HG02973 (cell line): ENCODE data around the gene FAT1.

Source experiments
- ATAC-seq: cut with Tn5 transposase; IDR thresholded peaks from one replicate; pipeline ENCODE4 v1.9.1; 2021; ENCODE audit warnings: moderate library complexity; ENCODE audit not compliant: unreplicated experiment

The FAT1 gene

GRCh38 chr4:186725469-186726425, 2.1 kb upstream of the FAT1 start:
- no peak for ATAC-seq

GRCh38 chr4:186724864-186725468, 1.3 kb upstream of the FAT1 start:
- ATAC-seq: no peak

DNA sequence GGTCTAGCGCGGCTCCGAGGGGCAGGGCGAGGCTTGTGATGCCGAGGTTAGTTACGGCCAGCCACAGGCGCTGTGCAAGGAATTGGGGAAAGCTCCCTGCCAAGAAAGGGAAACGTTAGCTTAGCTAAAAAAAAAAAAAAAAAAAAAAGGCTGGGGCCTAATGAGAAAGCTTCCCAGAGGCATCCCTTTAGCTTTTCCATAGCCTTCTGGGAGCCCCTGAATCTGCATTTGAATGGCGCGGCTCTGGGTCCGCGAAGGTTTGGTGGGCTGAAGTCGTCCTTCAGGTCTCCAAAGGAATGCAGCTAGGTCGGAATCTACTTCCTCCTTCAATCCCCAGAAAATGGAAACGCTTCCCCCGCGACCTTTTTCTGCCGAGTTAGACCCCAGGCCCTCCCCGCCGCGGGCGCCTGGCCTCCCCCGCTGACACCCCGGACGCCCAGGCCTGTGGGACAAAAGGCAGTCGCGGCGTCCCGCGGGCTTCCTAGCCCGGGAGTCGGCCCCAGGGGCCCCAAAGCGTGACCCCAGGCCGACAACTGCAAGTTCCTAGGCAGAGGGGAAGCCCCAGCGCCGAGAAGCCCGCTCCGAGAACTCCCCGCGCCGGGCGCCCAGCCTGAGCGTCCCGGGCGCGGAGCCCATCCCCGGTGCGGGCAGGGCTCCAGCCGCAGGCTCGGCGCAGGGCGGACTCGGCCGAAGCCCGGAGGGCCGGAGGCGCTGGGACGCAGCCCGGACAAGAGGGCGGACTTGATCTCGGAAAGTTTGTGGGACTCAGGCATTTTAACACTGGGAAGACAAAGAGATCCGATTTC, 605 bp upstream of the FAT1 start:
- ATAC-seq: no peak

- no peak for ATAC-seq
Observed at GRCh38 chr4:186722796-186723291, 812 bp downstream of the FAT1 start.

- ATAC-seq: no peak
Observed at GRCh38 chr4:186719925-186720694, 3.5 kb downstream of the FAT1 start.

DNA sequence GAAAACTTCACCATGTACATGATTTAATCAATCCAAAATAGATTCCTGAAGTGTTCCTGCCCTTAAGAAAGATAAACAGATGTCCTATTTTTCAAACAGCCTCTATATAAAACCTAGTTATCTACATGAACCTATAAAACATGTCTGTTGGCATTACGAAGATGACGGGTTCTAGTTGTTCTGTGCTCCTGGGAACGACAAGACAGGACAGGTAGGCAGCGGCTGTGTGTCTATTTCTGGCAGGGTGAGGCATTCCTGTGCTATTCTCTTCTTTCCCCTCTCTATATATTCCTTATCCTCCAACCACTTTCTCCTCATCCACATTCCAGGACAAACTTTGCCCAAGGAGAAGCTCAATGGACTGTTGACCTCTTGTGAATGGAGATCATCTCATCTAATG, 6.1 kb downstream of the FAT1 start:
- ATAC-seq: no peak

DNA sequence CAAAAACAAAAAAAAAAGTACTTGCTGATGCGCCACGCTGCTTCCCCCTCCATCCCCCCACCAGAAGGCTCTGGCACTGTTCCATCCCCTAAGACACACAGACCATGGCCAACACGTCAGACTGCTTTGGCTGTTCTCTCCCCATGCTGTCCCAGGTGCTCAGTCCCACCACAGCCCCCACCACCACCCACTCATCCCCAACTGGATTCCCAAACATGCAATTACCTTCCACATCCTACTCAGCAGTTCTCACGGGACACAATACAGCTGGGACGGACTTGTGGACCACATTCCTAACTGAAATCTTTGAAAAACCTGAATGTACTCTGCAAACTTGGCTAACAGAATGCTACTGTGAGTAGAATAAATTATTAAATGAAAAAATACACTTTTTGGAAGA, 8.6 kb downstream of the FAT1 start:
- ATAC-seq: no peak

DNA sequence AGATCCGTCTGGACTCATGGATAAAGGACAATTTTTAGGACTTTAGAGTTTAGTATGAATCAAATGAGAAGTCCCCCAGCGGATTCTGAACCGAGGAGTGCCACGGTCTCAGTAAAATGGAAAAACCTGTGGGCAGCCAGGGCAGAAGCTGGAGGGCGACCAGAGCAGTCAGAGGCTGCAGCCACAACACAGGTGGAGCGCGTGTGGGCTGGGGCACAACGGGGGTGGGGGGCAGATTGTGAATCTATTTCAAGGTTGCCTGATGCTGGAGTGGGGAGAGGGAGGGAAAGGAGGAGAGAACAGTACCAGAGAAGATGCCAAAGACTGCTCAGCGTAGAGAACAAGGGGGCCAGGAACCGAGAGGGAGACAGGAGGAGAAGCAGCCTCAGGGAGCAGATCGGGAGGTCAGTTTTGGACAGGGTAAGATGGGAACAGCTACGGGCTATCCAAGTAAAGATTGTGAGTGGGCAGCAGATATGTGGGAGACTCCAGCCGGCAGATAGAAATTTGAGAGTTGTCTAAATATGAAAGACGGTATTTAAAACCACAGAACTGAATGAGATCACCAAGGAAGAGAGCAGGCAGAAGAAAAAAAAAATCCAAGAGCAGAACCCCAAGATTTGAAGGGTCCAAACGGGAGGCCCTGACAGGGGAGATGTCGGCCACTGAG, 9.5 kb downstream of the FAT1 start:
- no peak for ATAC-seq

DNA sequence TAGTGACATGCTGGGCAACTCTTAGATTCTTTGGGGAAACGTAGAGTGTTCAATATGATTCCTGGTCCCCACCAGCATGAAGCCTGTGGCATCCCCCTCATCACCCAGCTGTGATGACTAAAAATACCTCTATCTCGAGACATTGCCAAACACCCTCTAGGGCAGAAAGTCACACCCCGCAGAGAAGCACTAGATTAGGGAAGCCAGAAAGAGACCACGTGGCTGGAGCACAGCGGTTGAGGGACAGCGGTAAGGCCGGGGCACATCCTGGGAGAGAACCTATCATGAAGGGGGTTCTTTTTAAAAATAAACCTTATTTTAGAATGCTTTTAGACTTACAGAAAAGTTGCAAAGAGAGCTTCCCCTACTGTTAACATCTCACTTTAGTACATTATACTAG, 11.0 kb downstream of the FAT1 start:
- no peak for ATAC-seq

- no peak for ATAC-seq
Observed at GRCh38 chr4:186710521-186711119, 13.0 kb downstream of the FAT1 start.

GRCh38 chr4:186709517-186709916, 14.1 kb downstream of the FAT1 start:
- ATAC-seq: no peak

DNA sequence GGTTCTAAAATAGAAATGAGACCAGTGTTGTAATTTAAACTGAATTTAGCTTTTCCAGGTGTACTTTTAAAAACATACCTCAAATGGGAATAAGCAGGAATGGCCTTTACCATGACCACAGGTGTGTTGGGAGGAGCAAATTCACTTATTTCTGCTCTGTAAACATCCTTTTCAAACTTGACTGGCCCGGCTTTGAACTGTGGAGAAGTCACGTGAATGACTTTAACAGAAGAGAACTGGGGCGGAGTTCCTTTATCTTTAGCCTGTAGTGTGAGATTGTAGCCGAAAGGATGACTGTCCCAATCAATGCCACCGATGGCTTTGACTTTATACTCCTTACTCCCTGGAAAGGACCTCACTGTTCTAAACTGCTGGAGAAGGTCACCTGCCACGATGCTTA, 15.1 kb downstream of the FAT1 start:
- no peak for ATAC-seq

DNA sequence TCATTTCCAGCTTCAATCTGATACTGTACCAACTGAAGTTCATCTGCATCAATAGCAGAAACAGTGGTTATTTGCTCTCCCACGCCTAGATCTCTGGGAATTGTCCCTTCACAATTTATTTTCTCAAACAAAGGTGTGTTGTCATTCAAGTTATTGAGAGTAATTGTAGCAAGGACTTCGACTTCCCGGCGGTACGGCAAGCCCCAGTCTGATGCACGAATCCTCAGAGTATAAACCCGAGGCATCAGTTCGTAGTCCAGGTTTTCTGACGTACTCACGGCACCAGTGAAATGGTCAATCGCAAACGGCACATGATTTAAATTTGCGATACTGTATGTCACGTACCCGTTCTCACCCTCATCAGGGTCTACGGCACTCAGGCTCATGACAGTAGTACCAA, 15.7 kb downstream of the FAT1 start:
- ATAC-seq: no peak

DNA sequence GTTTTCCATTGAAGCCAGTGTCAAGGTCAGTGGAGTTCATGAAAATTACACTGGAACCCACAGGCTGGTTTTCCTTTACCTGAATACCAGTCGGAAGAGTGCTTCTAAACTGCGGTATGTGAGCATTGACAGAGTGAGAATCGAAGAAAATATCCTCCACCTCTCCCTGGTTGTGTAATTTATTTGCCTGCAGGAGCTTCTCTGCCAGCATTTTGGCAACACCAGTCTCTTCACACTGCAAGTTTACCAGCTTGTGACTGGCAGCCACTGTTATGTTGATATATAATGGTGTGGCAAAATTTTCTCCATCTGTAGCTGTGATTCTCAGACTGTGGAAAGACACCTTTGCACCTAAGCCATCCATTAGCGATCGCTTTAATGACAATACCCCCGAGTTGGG, 16.1 kb downstream of the FAT1 start:
- ATAC-seq: no peak

GRCh38 chr4:186704057-186704456, 19.6 kb downstream of the FAT1 start:
- ATAC-seq: no peak

DNA sequence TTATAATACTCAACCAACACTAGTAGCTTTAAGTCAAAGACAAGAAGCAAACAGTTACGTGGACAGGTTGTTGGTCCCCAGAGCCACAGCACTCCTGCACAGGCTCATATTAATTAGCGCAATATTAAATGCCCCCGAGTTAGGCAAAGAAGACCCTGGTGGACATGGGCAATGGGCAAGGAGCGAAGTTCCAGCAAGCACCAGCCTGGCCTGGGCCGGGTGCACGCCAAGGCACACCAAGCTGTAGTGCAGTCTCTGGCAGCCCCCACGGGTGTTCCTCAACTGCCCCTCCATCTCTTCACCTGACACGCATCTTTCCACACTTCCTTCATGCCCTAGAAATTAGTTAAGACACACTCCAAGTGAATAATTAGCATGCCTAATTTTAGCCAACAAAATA, 20.1 kb downstream of the FAT1 start:
- ATAC-seq: no peak

DNA sequence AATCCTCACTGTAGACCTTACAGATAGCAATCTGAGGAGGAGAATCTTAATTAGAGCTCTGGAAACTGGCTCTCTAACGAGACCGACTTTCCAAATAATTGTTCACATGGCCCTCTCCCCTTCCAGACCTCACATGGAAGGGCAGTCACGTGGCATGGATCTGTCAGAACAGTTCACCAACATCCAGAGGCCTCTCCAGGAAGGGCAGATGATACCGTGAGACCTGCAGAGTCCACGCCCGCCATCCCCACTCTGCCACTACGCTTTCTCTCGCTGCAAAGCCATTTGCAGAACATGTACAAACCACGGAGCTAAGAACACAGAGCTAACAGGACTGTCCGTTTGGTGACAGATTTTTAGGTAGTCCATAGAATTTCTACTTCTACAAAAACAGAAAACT, 20.7 kb downstream of the FAT1 start:
- ATAC-seq: no peak

DNA sequence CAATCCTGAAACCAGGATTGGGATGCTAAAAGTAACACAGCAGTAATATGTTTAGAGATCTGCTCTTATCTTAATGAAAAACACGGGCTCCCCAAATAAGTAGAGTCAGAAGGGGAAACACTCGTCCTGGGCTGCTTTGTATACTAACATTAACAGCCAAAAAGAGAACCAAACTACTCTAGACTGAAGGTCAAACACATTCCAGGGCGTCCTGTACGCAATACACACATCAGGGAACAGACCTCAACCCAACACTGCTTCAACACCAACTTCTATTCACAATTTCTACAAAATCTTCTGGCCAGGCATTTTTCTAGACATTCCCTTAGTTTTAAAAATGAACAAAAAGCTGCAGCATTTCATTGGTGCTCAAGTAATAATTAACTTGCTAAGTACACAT, 21.4 kb downstream of the FAT1 start:
- no peak for ATAC-seq

DNA sequence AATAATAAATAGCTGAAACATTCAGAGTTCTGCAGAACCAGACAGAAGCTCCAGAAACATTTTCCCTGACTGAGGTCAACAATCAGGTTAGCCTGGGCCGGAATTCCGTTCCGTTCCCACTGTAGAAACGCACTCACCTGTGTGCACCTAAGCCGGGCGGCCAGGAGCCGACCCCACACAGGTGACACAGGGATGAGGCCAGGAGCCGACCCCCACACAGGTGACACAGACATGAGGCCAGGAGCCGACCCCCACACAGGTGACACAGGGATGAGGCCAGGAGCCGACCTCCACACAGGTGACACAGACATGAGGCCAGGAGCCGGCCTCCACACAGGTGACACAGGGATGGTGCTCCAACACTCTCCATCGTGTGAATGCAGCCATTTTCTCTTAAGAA, 21.9 kb downstream of the FAT1 start:
- ATAC-seq: no peak

DNA sequence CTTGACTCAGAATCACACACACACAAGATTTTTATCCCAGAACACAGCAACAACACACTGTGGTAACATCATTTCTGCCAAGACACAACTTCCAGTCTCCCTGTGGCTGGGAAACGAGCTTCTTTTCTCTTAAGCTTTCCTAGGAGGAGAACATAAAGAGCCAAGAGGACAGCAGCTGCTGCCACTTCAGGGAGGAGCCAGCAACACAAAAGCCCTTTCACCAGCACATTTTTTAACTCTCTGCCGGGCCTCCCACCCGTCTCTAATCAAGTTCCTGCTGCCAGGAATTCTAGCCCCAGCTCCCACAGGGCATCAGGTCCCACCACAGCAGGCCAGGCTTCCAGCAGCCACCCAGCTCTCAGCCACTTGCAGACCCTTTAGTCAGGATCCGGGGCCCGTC, 22.4 kb downstream of the FAT1 start:
- no peak for ATAC-seq
